Activated CD4-positive, CD25-positive, alpha-beta regulatory T cell treated with anti-CD3 and anti-CD28 coated beads, Interleukin-2, amount 50 U/mL, for 16 hours (primary cell): Measurements from ENCODE around the gene DNM1L.

Experiments
- DNase-seq: peaks from one replicate; pipeline ENCODE4 v3.0.0-alpha.2; 2020; ENCODE audit warnings: low read depth, low spot score

DNM1L gene

DNA sequence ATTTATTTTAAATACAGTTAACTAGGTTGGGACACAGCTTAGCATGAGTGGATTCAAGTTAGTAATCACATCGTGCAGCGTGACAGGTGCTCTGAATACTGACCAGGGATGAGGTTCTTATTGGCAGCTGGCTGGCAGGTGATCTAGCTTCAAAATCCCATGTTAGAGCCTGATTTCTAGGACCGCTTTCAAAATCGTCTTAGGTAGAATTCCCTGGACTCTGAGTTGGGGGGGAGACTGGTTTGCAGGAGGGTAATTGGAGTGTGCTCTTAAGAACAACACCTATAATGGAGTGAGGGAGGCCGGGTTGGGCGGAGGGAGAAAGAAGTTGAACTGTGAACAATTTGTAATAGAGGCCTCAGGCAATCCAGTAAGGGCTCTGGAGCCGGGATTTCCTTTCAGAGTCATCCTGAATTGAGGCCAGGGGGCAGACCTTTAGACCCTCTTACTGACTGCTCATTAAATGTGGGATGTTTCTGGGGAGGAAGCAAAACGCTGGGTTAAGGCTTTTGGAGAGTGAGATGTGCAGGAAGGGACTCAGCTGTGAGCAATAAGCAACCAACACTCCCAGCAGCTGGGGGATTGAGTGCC is 77.5 kb downstream of the DNM1L start:
- DNase-seq: no peak

DNA sequence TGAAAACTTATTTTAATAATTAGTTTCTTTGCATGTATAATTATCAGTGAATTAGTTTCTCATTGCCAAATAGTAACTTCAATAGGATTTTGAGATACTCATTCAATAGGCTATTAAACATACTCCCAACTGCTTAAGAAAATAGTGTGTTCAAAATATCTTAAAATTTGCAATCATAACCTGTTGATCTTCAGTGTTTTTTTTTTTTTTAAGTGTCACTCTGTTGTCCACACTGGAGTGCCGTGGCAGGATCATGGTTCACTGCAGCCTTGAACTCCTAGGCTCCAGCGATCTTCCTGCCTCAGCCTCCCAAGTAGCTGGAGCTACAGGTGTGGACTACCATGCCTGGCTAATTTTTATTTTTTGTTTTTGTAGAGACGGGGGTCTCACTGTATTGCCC is 78.1 kb downstream of the DNM1L start:
- DNase-seq: no peak

DNA sequence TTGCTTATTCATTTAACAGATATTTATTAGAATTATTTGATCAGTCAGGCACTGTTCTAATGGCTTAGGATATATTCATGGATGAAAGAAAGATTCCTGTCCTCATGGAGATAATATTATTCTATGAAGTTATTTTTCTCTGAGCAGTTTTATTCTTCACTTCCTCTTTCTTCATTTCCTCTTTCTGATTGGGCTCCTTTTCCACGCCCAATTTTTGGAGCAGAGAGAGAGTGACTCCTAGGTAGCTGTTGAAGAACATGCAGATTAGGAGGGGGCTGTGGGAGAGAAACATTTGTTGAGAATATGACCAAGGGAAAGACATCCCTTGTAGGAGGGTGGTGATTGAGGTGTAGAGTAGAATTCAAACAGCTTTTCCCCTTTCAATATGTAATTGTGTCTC is 82.6 kb downstream of the DNM1L start:
- DNase-seq: no peak

GRCh38 chr12:32765906-32766305 is 86.8 kb downstream of the DNM1L start:
- no peak for DNase-seq

GRCh38 chr12:32768518-32768917 is 89.4 kb downstream of the DNM1L start:
- DNase-seq: no peak

- DNase-seq: no peak
These were observed 91.0 kb downstream of the DNM1L start for GRCh38 chr12:32770141-32770540.

- DNase-seq: no peak
These were observed 94.6 kb downstream of the DNM1L start for GRCh38 chr12:32773691-32774090.

DNA sequence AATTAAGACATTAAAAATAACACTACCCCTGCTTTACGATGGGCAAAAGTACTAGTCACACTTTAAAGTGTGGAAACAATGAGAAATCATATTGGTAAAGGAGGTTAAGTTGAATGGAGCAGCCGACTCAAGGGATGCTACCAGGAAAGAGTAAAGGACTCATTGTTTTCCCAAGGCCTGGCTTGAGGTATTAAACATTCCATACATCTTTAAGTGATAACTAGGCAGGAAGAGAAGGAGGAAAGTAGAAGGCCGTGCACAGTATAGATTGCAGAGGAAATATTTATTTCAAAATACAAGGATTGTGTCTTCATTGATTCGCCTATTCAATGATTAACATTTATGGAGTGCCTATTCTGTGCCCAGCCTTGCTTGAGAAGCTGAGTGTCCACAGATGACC is 97.2 kb downstream of the DNM1L start:
- no peak for DNase-seq

DNA sequence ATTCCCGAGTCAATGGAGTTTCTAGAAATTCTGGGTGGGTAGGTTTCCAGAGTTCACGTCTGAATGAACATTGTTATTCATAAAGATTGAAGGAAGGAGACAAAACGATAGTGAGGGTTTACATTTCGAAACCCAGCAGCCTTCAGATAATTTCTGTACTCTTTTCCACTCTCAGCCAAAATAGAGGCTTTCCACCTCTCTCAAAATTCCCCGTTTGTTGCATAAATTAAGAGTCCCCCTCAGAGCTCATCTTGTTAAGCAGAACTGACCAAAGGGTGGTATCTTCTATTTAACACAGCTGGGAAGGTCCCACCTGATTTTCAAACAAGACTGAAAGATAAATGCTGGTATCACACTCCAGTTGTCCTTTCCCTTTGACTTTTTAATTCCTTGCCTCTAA is 98.1 kb downstream of the DNM1L start:
- DNase-seq: no peak

- DNase-seq: no peak
These were observed 98.6 kb downstream of the DNM1L start for GRCh38 chr12:32777691-32778175.

- DNase-seq: no peak
These were observed 101.0 kb downstream of the DNM1L start for GRCh38 chr12:32780071-32780470.

GRCh38 chr12:32783029-32783428 is 103.9 kb downstream of the DNM1L start:
- no peak for DNase-seq

DNA sequence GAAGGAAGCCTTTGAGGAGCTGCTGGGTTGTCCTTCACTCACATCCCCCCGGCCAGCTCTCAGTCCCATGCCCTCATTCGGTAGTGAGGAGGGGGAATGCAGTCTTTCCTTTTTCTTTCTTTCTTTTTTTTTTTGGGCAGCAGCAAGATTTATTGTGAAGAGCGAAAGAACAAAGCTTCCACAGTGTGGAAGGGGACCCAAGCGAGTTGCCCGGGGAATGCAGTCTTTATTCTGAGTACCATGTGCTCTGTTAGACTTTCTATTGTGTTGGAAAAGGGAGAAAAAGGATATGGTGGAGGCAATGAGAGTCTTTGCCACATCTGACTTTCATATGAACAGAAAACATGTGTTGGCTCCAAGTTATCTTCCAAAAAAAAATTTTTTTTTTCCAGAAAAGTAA is 106.5 kb downstream of the DNM1L start:
- DNase-seq: no peak

DNA sequence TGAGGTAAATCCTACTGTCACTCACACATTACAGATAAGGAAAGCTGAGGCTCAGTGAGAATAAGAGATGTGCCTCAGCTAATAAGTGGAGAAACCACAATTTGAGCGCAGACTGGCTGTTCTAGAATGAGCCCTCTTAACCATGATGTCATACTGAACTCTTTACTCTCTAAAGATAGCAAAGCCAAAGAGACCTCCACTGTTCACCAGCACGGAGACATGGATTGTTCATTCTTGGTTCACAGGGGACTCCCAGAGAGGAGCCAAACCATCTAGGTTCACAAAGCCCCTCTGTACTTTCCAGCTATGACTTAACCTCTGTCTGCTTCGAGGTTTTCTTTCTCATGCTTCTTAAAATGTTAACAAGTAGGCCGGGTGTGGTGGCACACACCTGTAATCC is 109.3 kb downstream of the DNM1L start:
- no peak for DNase-seq

DNA sequence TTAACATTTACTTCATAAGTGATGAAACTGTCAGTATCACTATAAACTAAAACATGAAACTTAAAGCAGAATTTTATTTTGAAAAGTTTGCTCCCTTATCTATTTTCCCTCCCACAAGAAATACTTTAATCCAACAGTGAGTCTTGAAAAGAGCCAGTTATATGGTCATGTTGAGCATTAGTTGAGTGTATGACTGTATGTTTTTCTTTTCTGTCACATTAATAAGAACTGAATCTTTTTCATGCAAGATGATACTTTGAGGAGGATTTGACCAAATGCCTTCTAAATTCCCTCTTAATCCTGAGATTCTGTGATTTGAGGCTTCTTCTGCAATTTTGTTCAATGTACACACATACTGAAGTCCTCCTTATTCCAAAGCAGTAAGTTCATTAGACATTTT is 110.3 kb downstream of the DNM1L start:
- DNase-seq: no peak

DNA sequence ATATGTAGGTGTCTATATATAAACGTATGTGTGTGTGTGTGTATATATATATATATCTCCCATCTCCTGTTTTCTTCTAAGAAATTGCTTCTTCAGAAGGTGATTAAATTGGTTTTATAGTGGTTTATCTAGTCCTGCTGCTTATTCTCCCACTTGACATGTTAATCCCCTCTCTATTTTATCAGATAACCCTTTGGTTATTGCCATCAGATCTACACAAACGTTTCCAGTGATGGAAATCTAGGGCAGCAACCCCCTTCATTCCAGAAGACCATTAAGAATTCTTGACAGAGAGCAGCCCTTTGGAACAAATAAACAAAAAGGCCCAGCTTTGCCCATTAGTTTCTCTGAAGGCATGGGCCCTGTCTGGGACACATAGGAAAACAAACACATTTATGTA is 110.8 kb downstream of the DNM1L start:
- no peak for DNase-seq

GRCh38 chr12:32794281-32794680 is 115.2 kb downstream of the DNM1L start:
- no peak for DNase-seq
